H1 (cell line): ENCODE data around the gene GLIS2. TPM values are rescaled to one million over a fixed set of nuclear protein-coding genes. Genes with fewer than 3 reads are reported as not detected.
A peak's percentile ranks its signal among the peaks of the same experiment; 100 is the strongest.

Experiments
- CTCF ChIA-PET: fragments of 300-600 bp; sonication (Branson Sonifier 250); formaldehyde crosslinking; loops from one replicate; lab custom pipeline; 2021; ENCODE audit not compliant: partially characterized antibody; lab: Charles Lee
- POLR2A ChIA-PET: fragments of 300-600 bp; sonication (Branson Sonifier 250); formaldehyde crosslinking; loops from one replicate; lab custom pipeline; 2021; ENCODE audit warnings: inconsistent platforms; ENCODE audit not compliant: partially characterized antibody; lab: Charles Lee
- DNase-seq, 2 experiments: peaks; one replicate each; pipeline versions ENCODE4 v3.0.0 to v3.0.0-alpha.2; 2010 to 2022; ENCODE audit warnings: low spot score in 2 of 2, low read depth in 1 of 2, mixed read lengths in 1 of 2
- FAIRE-seq: peaks from 2 replicates; lab custom pipeline; 2011; peaks lifted over from hg19 to GRCh38; lab: Jason Lieb, UNC
- H2AFZ ChIP-seq: 2 replicates; pipeline ENCODE4 v1.8.1; 2012; ENCODE audit warnings: low read length, inconsistent platforms
- H2AK5ac ChIP-seq: 2 replicates; pipeline ENCODE4 v1.6.1; 2013; ENCODE audit warnings: low read depth, low read length
- H2BK120ac ChIP-seq: replicated peaks from 2 replicates; pipeline ENCODE3; 2013; ENCODE audit warnings: low read depth, low read length, inconsistent platforms
- H2BK12ac ChIP-seq: 2 replicates; pipeline ENCODE4 v1.6.1; 2013; ENCODE audit warnings: low read depth, low read length
- H2BK15ac ChIP-seq: 2 replicates; pipeline ENCODE4 v1.6.1; 2013; ENCODE audit warnings: low read length
- H2BK20ac ChIP-seq: 2 replicates; pipeline ENCODE4 v1.6.1; 2013; ENCODE audit warnings: low read length
- H2BK5ac ChIP-seq: 2 replicates; pipeline ENCODE4 v1.6.1; 2013; ENCODE audit warnings: low read depth, low read length
- H3K14ac ChIP-seq: 2 replicates; pipeline ENCODE4 v1.6.1; 2013; ENCODE audit warnings: inconsistent platforms; ENCODE audit not compliant: insufficient read length
- H3K18ac ChIP-seq: 2 replicates; pipeline ENCODE4 v1.6.1; 2013; ENCODE audit warnings: low read length; ENCODE audit errors: extremely low read depth
- H3K23ac ChIP-seq: 2 replicates; pipeline ENCODE4 v1.6.1; 2013; ENCODE audit warnings: inconsistent platforms; ENCODE audit not compliant: insufficient read length
- H3K23me2 ChIP-seq: 2 replicates; pipeline ENCODE4 v1.6.1; 2013; ENCODE audit warnings: low read depth, low read length
- H3K27ac ChIP-seq: 2 replicates; pipeline ENCODE4 v1.6.1; 2011; ENCODE audit warnings: low read depth, low read length, inconsistent platforms
- H3K27me3 ChIP-seq, 4 experiments: replicated peaks in 1 of 4; 1 replicate in 1 of 4; 2 replicates in 3 of 4; pipeline versions ENCODE4 v1.6.1 to v1.8.1; 2011 to 2013; ENCODE audit warnings: low read length in 3 of 4, mild to moderate bottlenecking in 3 of 4, inconsistent platforms in 2 of 4, mixed read lengths in 2 of 4, moderate library complexity in 1 of 4; ENCODE audit not compliant: control insufficient read depth in 3 of 4, insufficient read depth in 3 of 4; ENCODE audit errors: extremely low read depth in 1 of 4
- H3K36me3 ChIP-seq, 4 experiments: 2 replicates each; pipeline versions ENCODE4 v1.6.1 to v1.8.1; 2011 to 2013; ENCODE audit warnings: mild to moderate bottlenecking in 4 of 4, low read length in 3 of 4, moderate library complexity in 2 of 4, control low read depth in 1 of 4, inconsistent platforms in 1 of 4; ENCODE audit not compliant: insufficient read depth in 4 of 4, control insufficient read depth in 2 of 4
- H3K4ac ChIP-seq: replicated peaks from 2 replicates; pipeline ENCODE3; 2013; ENCODE audit warnings: low read length, low read depth, mixed read lengths, inconsistent platforms; ENCODE audit not compliant: insufficient read length
- H3K4me1 ChIP-seq, 4 experiments: replicated peaks in 1 of 4; 1 replicate in 1 of 4; 2 replicates in 3 of 4; pipeline versions ENCODE4 v1.6.1 to v1.8.1; 2011 to 2013; ENCODE audit warnings: low read length in 3 of 4, inconsistent platforms in 2 of 4, mixed read lengths in 1 of 4; ENCODE audit not compliant: insufficient read depth in 4 of 4, control insufficient read depth in 3 of 4
- H3K4me2 ChIP-seq, 2 experiments: 2 replicates each; pipeline versions ENCODE4 v1.6.1 to v1.8.1; 2011 to 2013; ENCODE audit warnings: low read depth in 2 of 2, low read length in 2 of 2, control low read depth in 1 of 2, inconsistent platforms in 1 of 2, mild to moderate bottlenecking in 1 of 2; ENCODE audit not compliant: insufficient read depth in 1 of 2
- H3K4me3 ChIP-seq, 4 experiments: fragments of 200-600, 300-600 bp in 1 of 4; sonication (generic), shearing (Covaris generic), sonication (Bioruptor Twin) in 1 of 4; 2 replicates each; pipeline versions ENCODE4 v1.5.1 to v1.8.1; 2011 to 2016; ENCODE audit warnings: low read length in 4 of 4, low read depth in 3 of 4, control low read depth in 2 of 4, inconsistent platforms in 2 of 4, mild to moderate bottlenecking in 2 of 4, mixed read lengths in 1 of 4, moderate library complexity in 1 of 4; ENCODE audit not compliant: insufficient read depth in 2 of 4; ENCODE audit errors: extremely low read depth in 1 of 4
- H3K56ac ChIP-seq: replicated peaks from 2 replicates; pipeline ENCODE3; 2013; ENCODE audit warnings: low read depth, mild to moderate bottlenecking, mixed read lengths, low read length, inconsistent platforms; ENCODE audit not compliant: insufficient read length
- H3K79me1 ChIP-seq: 2 replicates; pipeline ENCODE4 v1.6.1; 2013; ENCODE audit warnings: low read depth, low read length, control low read depth
- H3K79me2 ChIP-seq, 2 experiments: 2 replicates each; pipeline versions ENCODE4 v1.6.1 to v1.8.1; 2012 to 2013; ENCODE audit warnings: low read length in 2 of 2, mild to moderate bottlenecking in 2 of 2, inconsistent platforms in 1 of 2; ENCODE audit not compliant: insufficient read depth in 2 of 2, control insufficient read depth in 1 of 2
- H3K9ac ChIP-seq, 4 experiments: replicated peaks in 1 of 4; 1 replicate in 1 of 4; 2 replicates in 3 of 4; pipeline versions ENCODE4 v1.6.1 to v1.8.1; 2011 to 2013; ENCODE audit warnings: low read depth in 3 of 4, low read length in 3 of 4, control low read depth in 2 of 4, mild to moderate bottlenecking in 2 of 4, moderate library complexity in 2 of 4, inconsistent platforms in 1 of 4; ENCODE audit errors: extremely low read depth in 1 of 4
- H3K9me3 ChIP-seq, 2 experiments: 2 replicates each; pipeline versions ENCODE4 v1.6.1 to v1.8.1; 2012 to 2013; ENCODE audit warnings: mild to moderate bottlenecking in 2 of 2, moderate library complexity in 2 of 2, control low read depth in 1 of 2, inconsistent platforms in 1 of 2, low read depth in 1 of 2, low read length in 1 of 2, mixed read lengths in 1 of 2; ENCODE audit not compliant: insufficient read depth in 2 of 2
- H4K20me1 ChIP-seq, 2 experiments: replicated peaks in 1 of 2; 2 replicates each; pipeline versions ENCODE3 to v1.8.1; 2011 to 2013; ENCODE audit warnings: inconsistent platforms in 2 of 2, low read length in 2 of 2, mild to moderate bottlenecking in 1 of 2; ENCODE audit not compliant: insufficient read depth in 2 of 2, control insufficient read depth in 1 of 2
- H4K5ac ChIP-seq: 2 replicates; pipeline ENCODE4 v1.6.1; 2013; ENCODE audit warnings: low read length, low read depth, mixed read lengths, inconsistent platforms; ENCODE audit not compliant: insufficient read length
- H4K8ac ChIP-seq: 2 replicates; pipeline ENCODE4 v1.8.0; 2013; ENCODE audit warnings: mild to moderate bottlenecking, moderate library complexity, low read length, inconsistent platforms; ENCODE audit not compliant: insufficient read depth; ENCODE audit errors: extremely low read depth
- H4K91ac ChIP-seq: replicated peaks from 2 replicates; pipeline ENCODE3; 2013; ENCODE audit warnings: low read length, mixed read lengths, inconsistent platforms; ENCODE audit not compliant: insufficient read length
- BACH1 ChIP-seq: IDR thresholded peaks from 2 replicates; pipeline ENCODE4 v1.6.1; 2012; ENCODE audit warnings: low read length, improper control_type of control experiment
- CTBP2 ChIP-seq: IDR thresholded peaks from 2 replicates; pipeline ENCODE4 v1.7.0; 2011; ENCODE audit warnings: borderline replicate concordance, mild to moderate bottlenecking, moderate library complexity, mixed read lengths, low read length; ENCODE audit not compliant: insufficient read depth, insufficient read length
- EGR1 ChIP-seq: IDR thresholded peaks from 2 replicates; pipeline ENCODE4 v1.6.1; 2011; ENCODE audit warnings: low read depth, low read length, borderline replicate concordance
- GABPA ChIP-seq: IDR thresholded peaks from 2 replicates; pipeline ENCODE4 v1.6.1; 2011; ENCODE audit warnings: mild to moderate bottlenecking, low read length, moderate library complexity, borderline replicate concordance; ENCODE audit not compliant: insufficient read depth
- NRF1 ChIP-seq: IDR thresholded peaks from 2 replicates; pipeline ENCODE4 v1.6.1; 2011; ENCODE audit warnings: mild to moderate bottlenecking, low read depth, low read length, improper control_type of control experiment
- POU5F1 ChIP-seq: IDR thresholded peaks from 2 replicates; pipeline ENCODE4 v1.6.1; 2011; ENCODE audit warnings: low read depth, mild to moderate bottlenecking, low read length, moderate library complexity
- RXRA ChIP-seq: IDR thresholded peaks from 2 replicates; pipeline ENCODE4 v1.6.1; 2011; ENCODE audit warnings: low read depth, mild to moderate bottlenecking, low read length, moderate library complexity; ENCODE audit not compliant: insufficient read depth
- SP4 ChIP-seq: IDR thresholded peaks from 2 replicates; pipeline ENCODE4 v1.6.1; 2012; ENCODE audit warnings: low read length, inconsistent platforms
- SRF ChIP-seq: IDR thresholded peaks from 2 replicates; pipeline ENCODE4 v1.6.1; 2011; ENCODE audit warnings: mild to moderate bottlenecking, low read depth, low read length, moderate library complexity
- TBP ChIP-seq: IDR thresholded peaks from 2 replicates; pipeline ENCODE4 v1.6.1; 2011; ENCODE audit warnings: low read depth, low read length, improper control_type of control experiment
- WGBS, 2 experiments: shearing (Covaris generic) in 1 of 2; methylation state at CpG; one replicate each; pipeline versions ENCODE4 v1.1.6 to v1.1.7; 2013 to 2015; ENCODE audit warnings: low lambda C conversion rate in 2 of 2, mixed read lengths in 2 of 2, inconsistent platforms in 1 of 2, low coverage in 1 of 2, missing lambda C conversion rate in 1 of 2; ENCODE audit not compliant: insufficient replicate concordance in 2 of 2, insufficient coverage in 1 of 2, insufficient read length in 1 of 2; ENCODE audit errors: extremely low coverage in 1 of 2, missing lambda C conversion rate in 1 of 2; 5-methylcytosine and 5-hydroxymethylcytosine counted together
- polyA plus RNA-seq, 7 experiments: library from polyadenylated mRNA; depleted of rRNA in 3 of 7; stranded (reverse) in 5 of 7; unstranded in 2 of 7; fragments of >200 nt in 5 of 7; fragments of 200-250 nt in 2 of 7; gene quantifications; 1 replicate in 5 of 7; 2 replicates in 1 of 7; 4 replicates in 1 of 7; pipeline versions ENCODE4 v1.2.1 to v1.2.3, GENCODE V29; 2011 to 2013; ENCODE audit warnings: missing spikeins in 2 of 7, mixed read lengths in 2 of 7
- total RNA-seq: library from RNA; stranded (reverse); fragmentation: NEBNext Ultra II Directional; extraction: Animal tissue kit (Norgen Biotek cat#: 25700); gene quantifications from 2 replicates; pipeline ENCODE4 v1.2.1, GENCODE V29; 2021
- TF ChIP-seq, protein P1 (sequence below): IDR thresholded peaks from 2 replicates; pipeline ENCODE4 v1.6.1; 2012; ENCODE audit warnings: inconsistent platforms

GLIS2 gene
- total and polyA plus RNA-seq, 2 of the 8 experiments (the other 6 are each of a cell fraction or from before 2014, with no cell fraction given), result 4.3 to 17.4 TPM

DNA sequence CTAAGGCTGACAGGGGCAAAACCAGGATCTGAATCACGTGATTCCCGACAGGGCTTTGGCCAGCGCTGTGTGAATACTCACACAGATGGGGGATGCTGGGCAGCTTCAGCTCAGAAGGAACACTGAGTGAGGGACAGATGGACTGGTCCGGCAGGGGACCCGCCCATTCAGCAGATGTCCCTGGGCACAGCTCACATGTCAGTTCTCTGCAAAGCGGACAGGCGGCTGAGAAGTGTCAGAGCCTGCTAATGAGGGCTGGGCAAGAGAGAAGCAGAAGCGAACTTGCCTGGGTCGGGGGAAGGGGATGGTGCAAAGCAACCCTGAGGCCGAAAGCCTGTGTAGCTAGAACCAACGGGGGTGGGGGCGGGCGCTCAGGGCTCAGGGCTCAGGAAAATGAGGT is 11.9 kb upstream of the GLIS2 start:
- Histone ChIP-seq H3K56ac (no peak overlapping the region), H3K18ac (no peak overlapping the region), H3K4ac (no peak overlapping the region), H2BK12ac (no peak overlapping the region), H3K36me3 (peaks cover 0 to 8% (median under 1%) of the 10 kb centered on the region in 4 experiments; a peak in 2 of 8 replicates), H2BK15ac (no peak overlapping the region), H2BK120ac (no peak overlapping the region), H3K4me1 (peaks cover 0 to 13% (median 10%) of the 10 kb centered on the region in 4 experiments; a peak in 6 of 7 replicates), H2BK20ac (no peak overlapping the region), H3K79me1 (peaks cover 7% of the 10 kb centered on the region; the same call in 1 of the 2 replicates), H2BK5ac (no peak overlapping the region), H4K5ac (no peak overlapping the region), H3K9me3 (no peaks in the 10 kb centered on the region), H3K9ac (no peak overlapping the region), H4K8ac (no peak overlapping the region), H2AK5ac (0 out of 2 replicates have a peak overlapping the region, but pooled peaks have one; percentile 28), H4K20me1 (peaks cover 0 to 4% of the 10 kb centered on the region in 2 experiments), H3K4me2 (no peak overlapping the region), H3K27me3 (no peaks in the 10 kb centered on the region), H4K91ac (no peak overlapping the region), H3K79me2 (peaks cover 0 to 6% of the 10 kb centered on the region in 2 experiments; a peak in 1 of 4 replicates), H3K23me2 (peaks cover 7% of the 10 kb centered on the region), H2AFZ (no peak overlapping the region), H3K14ac (no peak overlapping the region), H3K23ac (no peak overlapping the region), H3K27ac (no peak overlapping the region), H3K4me3 (no peak overlapping the region)
- ChIA-PET CTCF (interaction anchor here (0.6 to 16.7 kb wide), 10 partner anchors 10 to 365 kb away, joined by 3 to 300 read pairs (median 4); no protein-coding TSS in a partner anchor), POLR2A (interaction anchor here (0.6 to 25.6 kb wide), 10 partner anchors 7 to 89 kb away, joined by 3 to 403 read pairs (median 5); partner anchors contain the start of genes PAM16 and TFAP4)
- DNase-seq (no peak), FAIRE-seq (no peak)
- WGBS, 2 experiments, result 86% methylated on average over 13 of the region's 13 CpGs; no CpG with 5 or more reads in 1 of the 2 experiments
- TF ChIP-seq POU5F1 (no peak), SRF (no peak), NRF1 (no peak), EGR1 (no peak), SP4 (no peak), RXRA (no peak), BACH1 (no peak), GABPA (no peak), TBP (no peak), CTBP2 (no peak)
- TF ChIP-seq, protein P1, sequence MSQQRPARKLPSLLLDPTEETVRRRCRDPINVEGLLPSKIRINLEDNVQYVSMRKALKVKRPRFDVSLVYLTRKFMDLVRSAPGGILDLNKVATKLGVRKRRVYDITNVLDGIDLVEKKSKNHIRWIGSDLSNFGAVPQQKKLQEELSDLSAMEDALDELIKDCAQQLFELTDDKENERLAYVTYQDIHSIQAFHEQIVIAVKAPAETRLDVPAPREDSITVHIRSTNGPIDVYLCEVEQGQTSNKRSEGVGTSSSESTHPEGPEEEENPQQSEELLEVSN, result no peak
